GM23338 (cell line): ENCODE measurements around the gene TTLL3. TPM values are rescaled to one million over a fixed set of nuclear protein-coding genes. Genes with fewer than 3 reads are reported as not detected.
"Not testable (repeated sequence)": the region's sequence is repeated elsewhere in the genome, so short reads cannot be mapped to it uniquely, and the experiment has no call there.

ENCODE experiments used
- ATAC-seq: fragments of 200-7000 bp; cut with Tn5 transposase; 3 replicates; pipeline ENCODE4 v1.9.1; 2020
- DNase-seq: peaks from one replicate; pipeline ENCODE4 v3.0.0-alpha.2; 2015; ENCODE audit warnings: low spot score
- H2AFZ ChIP-seq: fragments of 200-600 bp; sonication (generic); 2 replicates; pipeline ENCODE4 v1.8.0; 2016; ENCODE audit warnings: antibody characterized with exemption, mild to moderate bottlenecking, moderate library complexity
- H3F3A ChIP-seq: fragments of 200-600 bp; sonication (generic); replicated peaks from 2 replicates; pipeline ENCODE4 v1.8.0; 2017; ENCODE audit warnings: antibody characterized with exemption, mixed run types, low read depth
- H3K27ac ChIP-seq: fragments of 200-600 bp; sonication (generic); 2 replicates; pipeline ENCODE4 v1.6.1; 2016; ENCODE audit warnings: low read depth
- H3K27me3 ChIP-seq: fragments of 200-600 bp; sonication (generic); 2 replicates; pipeline ENCODE4 v1.8.0; 2016; ENCODE audit warnings: mild to moderate bottlenecking, mixed run types, moderate library complexity; ENCODE audit not compliant: insufficient read depth
- H3K36me3 ChIP-seq: fragments of 200-600 bp; sonication (generic); 2 replicates; pipeline ENCODE4 v1.8.0; 2016; ENCODE audit warnings: mild to moderate bottlenecking; ENCODE audit not compliant: insufficient read depth
- H3K4me1 ChIP-seq: fragments of 200-600 bp; sonication (generic); 2 replicates; pipeline ENCODE4 v1.8.0; 2016; ENCODE audit warnings: mild to moderate bottlenecking, moderate library complexity; ENCODE audit not compliant: insufficient read depth
- H3K4me2 ChIP-seq: fragments of 200-600 bp; sonication (generic); 2 replicates; pipeline ENCODE4 v1.7.1; 2017; ENCODE audit warnings: mixed run types
- H3K4me3 ChIP-seq: fragments of 200-600 bp; sonication (generic); 2 replicates; pipeline ENCODE4 v1.6.1; 2016; ENCODE audit warnings: mixed run types
- H3K79me2 ChIP-seq: fragments of 200-600 bp; sonication (generic); replicated peaks from 2 replicates; pipeline ENCODE4 v1.8.0; 2017; ENCODE audit warnings: mild to moderate bottlenecking; ENCODE audit not compliant: insufficient read depth
- H3K9me2 ChIP-seq: fragments of 200-600 bp; sonication (generic); 2 replicates; pipeline ENCODE4 v1.8.0; 2017; ENCODE audit not compliant: insufficient read depth
- H4K20me1 ChIP-seq: fragments of 200-600 bp; sonication (generic); replicated peaks from 2 replicates; pipeline ENCODE4 v1.8.0; 2017; ENCODE audit warnings: mild to moderate bottlenecking; ENCODE audit not compliant: insufficient read depth
- H3K27ac Mint-ChIP-seq: 2 replicates; pipeline ENCODE4 v1.8.0; 2020; ENCODE audit warnings: inconsistent platforms, mild to moderate bottlenecking, moderate library complexity, mixed read lengths
- H3K27me3 Mint-ChIP-seq: 3 replicates; pipeline ENCODE4 v1.8.0; 2022; ENCODE audit warnings: low read depth, mild to moderate bottlenecking, moderate library complexity, mixed read lengths, inconsistent platforms; ENCODE audit not compliant: insufficient read depth, poor library complexity
- H3K36me3 Mint-ChIP-seq: 3 replicates; pipeline ENCODE4 v1.8.0; 2021; ENCODE audit warnings: low read depth, mild to moderate bottlenecking, inconsistent platforms, moderate library complexity, mixed read lengths
- H3K4me1 Mint-ChIP-seq: 3 replicates; pipeline ENCODE4 v1.8.0; 2020; ENCODE audit warnings: mild to moderate bottlenecking, inconsistent platforms, mixed read lengths
- H3K4me3 Mint-ChIP-seq: 3 replicates; pipeline ENCODE4 v1.8.0; 2021; ENCODE audit warnings: moderate library complexity, mild to moderate bottlenecking, inconsistent platforms, mixed read lengths
- H3K9me3 Mint-ChIP-seq: 3 replicates; pipeline ENCODE4 v1.8.0; 2020; ENCODE audit warnings: moderate library complexity, mild to moderate bottlenecking, inconsistent platforms, mixed read lengths
- POLR2AphosphoS5 ChIP-seq: IDR thresholded peaks from 2 replicates; pipeline ENCODE4 v1.6.1; 2016; ENCODE audit warnings: antibody characterized with exemption, low read depth
- REST ChIP-seq: IDR thresholded peaks from one replicate; pipeline ENCODE4 v1.6.1; 2018; ENCODE audit warnings: antibody characterized with exemption; ENCODE audit not compliant: unreplicated experiment
- polyA plus RNA-seq: library from polyadenylated mRNA; unstranded; fragments of >200 nt; fragmentation: Nextera tagmentation; extraction: Ambion mirVana; gene quantifications from 2 replicates; pipeline ENCODE4 v1.2.1, GENCODE V29; 2016
- total RNA-seq: library from RNA; depleted of rRNA; stranded (reverse); fragments of >200 nt; shearing (Covaris generic); gene quantifications from 2 replicates; pipeline ENCODE4 v1.2.3, GENCODE V29; 2014
- TF ChIP-seq, protein P1 (sequence below), 2 experiments: fragments of 200-600 bp in 1 of 2; sonication (generic) in 1 of 2; conservative IDR thresholded peaks; 2 replicates each; pipeline versions ENCODE4 v1.5.1 to v1.6.1; 2016 to 2017; ENCODE audit warnings: antibody characterized with exemption in 2 of 2, low read depth in 2 of 2, mild to moderate bottlenecking in 2 of 2, moderate library complexity in 1 of 2

Gene TTLL3
- total and polyA plus RNA-seq, 2 experiments from 2014 or later, result 3.7 to 5.3 TPM

- ATAC-seq (peak; percentile 4), DNase-seq (peak; percentile 38)
- H2AFZ ChIP-seq, result peak overlapping the region; percentile 93
- Mint-ChIP-seq H3K27ac (no peak overlapping the region), H3K36me3 (no peaks in the 10 kb centered on the region), H3K27me3 (peaks cover 42% of the 10 kb centered on the region), H3K4me3 (peak overlapping the region; percentile 69), H3K4me1 (peaks cover 18% of the 10 kb centered on the region), H3K9me3 (no peaks in the 10 kb centered on the region)
- H3K79me2 ChIP-seq, result no peaks in the 10 kb centered on the region
- peak overlapping the region; percentile 68 for H3K4me3 ChIP-seq
- no peaks in the 10 kb centered on the region for H3F3A ChIP-seq
- H4K20me1 ChIP-seq, result no peaks in the 10 kb centered on the region
- no peaks in the 10 kb centered on the region for H3K9me2 ChIP-seq
- H3K36me3 ChIP-seq, result no peaks in the 10 kb centered on the region
- no peak overlapping the region for H3K27ac ChIP-seq
- TF ChIP-seq REST (no peak), POLR2AphosphoS5 (no peak)
- peaks cover 62% of the 10 kb centered on the region for H3K27me3 ChIP-seq
- no peaks in the 10 kb centered on the region for H3K4me1 ChIP-seq
- H3K4me2 ChIP-seq, result peak overlapping the region; percentile 85
Observed at GRCh38 chr3:9770276-9770812, 39.7 kb upstream of the TTLL3 start.

GRCh38 chr3:9771007-9771406 is 39.1 kb upstream of the TTLL3 start:
- H3K79me2 ChIP-seq, H3K4me1 ChIP-seq, H2AFZ ChIP-seq, H3K4me3 ChIP-seq, H4K20me1 ChIP-seq, H3K36me3 ChIP-seq, H3K27ac Mint-ChIP-seq, H3K9me3 Mint-ChIP-seq, H3K36me3 Mint-ChIP-seq, H3K9me2 ChIP-seq, DNase-seq, H3F3A ChIP-seq, H3K4me2 ChIP-seq, H3K27ac ChIP-seq, ATAC-seq: not testable (repeated sequence)
- Mint-ChIP-seq H3K4me3 (peak overlapping the region; percentile 69; the same call in 2 of the 3 replicates), H3K27me3 (peaks cover 38% of the 10 kb centered on the region), H3K4me1 (peaks cover 14% of the 10 kb centered on the region)
- H3K27me3 ChIP-seq, result peaks cover 62% of the 10 kb centered on the region

GRCh38 chr3:9776896-9777693 is 33.0 kb upstream of the TTLL3 start:
- no peaks in the 10 kb centered on the region for H3K36me3 ChIP-seq
- H4K20me1 ChIP-seq, result no peaks in the 10 kb centered on the region; the same call in 1 of the 2 replicates
- no peaks in the 10 kb centered on the region for H3K79me2 ChIP-seq
- peaks cover 12% of the 10 kb centered on the region for H3K27me3 ChIP-seq
- Mint-ChIP-seq H3K4me1 (no peaks in the 10 kb centered on the region), H3K4me3 (no peak overlapping the region), H3K36me3 (peaks cover 10% of the 10 kb centered on the region), H3K9me3 (no peaks in the 10 kb centered on the region), H3K27ac (no peak overlapping the region), H3K27me3 (peaks cover 14% of the 10 kb centered on the region)
- no peaks in the 10 kb centered on the region for H3F3A ChIP-seq
- DNase-seq, result no peak
- no peak for ATAC-seq
- H3K4me1 ChIP-seq, result no peaks in the 10 kb centered on the region
- H3K27ac ChIP-seq, result no peak overlapping the region
- H3K4me2 ChIP-seq, result no peak overlapping the region
- H2AFZ ChIP-seq, result no peak overlapping the region
- no peak overlapping the region for H3K4me3 ChIP-seq
- H3K9me2 ChIP-seq, result no peaks in the 10 kb centered on the region
- TF ChIP-seq, protein P1, sequence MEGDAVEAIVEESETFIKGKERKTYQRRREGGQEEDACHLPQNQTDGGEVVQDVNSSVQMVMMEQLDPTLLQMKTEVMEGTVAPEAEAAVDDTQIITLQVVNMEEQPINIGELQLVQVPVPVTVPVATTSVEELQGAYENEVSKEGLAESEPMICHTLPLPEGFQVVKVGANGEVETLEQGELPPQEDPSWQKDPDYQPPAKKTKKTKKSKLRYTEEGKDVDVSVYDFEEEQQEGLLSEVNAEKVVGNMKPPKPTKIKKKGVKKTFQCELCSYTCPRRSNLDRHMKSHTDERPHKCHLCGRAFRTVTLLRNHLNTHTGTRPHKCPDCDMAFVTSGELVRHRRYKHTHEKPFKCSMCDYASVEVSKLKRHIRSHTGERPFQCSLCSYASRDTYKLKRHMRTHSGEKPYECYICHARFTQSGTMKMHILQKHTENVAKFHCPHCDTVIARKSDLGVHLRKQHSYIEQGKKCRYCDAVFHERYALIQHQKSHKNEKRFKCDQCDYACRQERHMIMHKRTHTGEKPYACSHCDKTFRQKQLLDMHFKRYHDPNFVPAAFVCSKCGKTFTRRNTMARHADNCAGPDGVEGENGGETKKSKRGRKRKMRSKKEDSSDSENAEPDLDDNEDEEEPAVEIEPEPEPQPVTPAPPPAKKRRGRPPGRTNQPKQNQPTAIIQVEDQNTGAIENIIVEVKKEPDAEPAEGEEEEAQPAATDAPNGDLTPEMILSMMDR (conservative IDR thresholded peaks at IDR 0.05; ENCODE audit: low read depth in 2 of 2), result no peak
